T-helper 2 cell treated with Interferon-gamma antibody and Interleukin-4, amounts not matched to agents 100 ng/mL and 5 ng/mL, for 36 hours (primary cell): Measurements from ENCODE around the gene LEUTX. TPM values are rescaled to one million over a fixed set of nuclear protein-coding genes. Genes with fewer than 3 reads are reported as not detected.

Experiments used
- intact Hi-C: fragments of 100-400 bp; cut with micrococcal nuclease; formaldehyde crosslinking; loops from one replicate; pipeline ENCODE4 v1.15.1; 2023
- total RNA-seq: library from RNA; stranded (reverse); gene quantifications from 2 replicates; pipeline ENCODE4 v1.2.3, GENCODE V29; 2022

LEUTX gene
- total RNA-seq, 1 donor from 2014 or later = not detected

GRCh38 chr19:39820696-39821095, 42.0 kb downstream of the LEUTX start:
- intact Hi-C loops = no loop called here

DNA sequence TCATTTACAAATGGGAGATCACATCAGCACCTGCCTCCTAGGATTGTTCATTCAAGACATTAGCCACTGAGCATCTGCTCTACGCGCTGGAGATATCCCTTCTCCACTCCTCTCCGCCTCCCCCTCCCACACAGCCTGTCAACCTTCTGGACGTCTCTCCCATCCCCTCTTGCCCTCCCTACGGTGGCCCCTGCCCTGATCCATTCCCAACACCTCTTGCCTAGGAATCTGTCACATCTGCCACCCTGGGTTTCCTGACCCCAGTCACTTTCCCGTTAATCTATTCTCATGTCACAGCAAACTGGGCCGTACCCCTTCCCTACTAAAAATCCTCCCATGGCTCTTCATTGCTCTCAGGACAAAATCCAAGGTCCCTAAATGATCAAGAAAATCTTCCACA, 45.0 kb downstream of the LEUTX start:
- intact Hi-C loops = loop anchor here (1.0 to 2.0 kb wide), 4 partner anchors 10 to 147 kb away; partner anchors contain the start of genes FBL and PSMC4

- intact Hi-C loops = loop anchor here (1.0 to 2.0 kb wide), 4 partner anchors 9 to 146 kb away; partner anchors contain the start of genes FBL and PSMC4
These were observed 45.8 kb downstream of the LEUTX start for GRCh38 chr19:39824143-39825092.

GRCh38 chr19:39825093-39825463, 46.4 kb downstream of the LEUTX start:
- intact Hi-C loops = loop anchor here (2.0 kb wide), 1 partner anchor 146 kb away; the partner anchor contains the start of gene PSMC4

GRCh38 chr19:39825531-39826076, 47.0 kb downstream of the LEUTX start:
- intact Hi-C loops = loop anchor here (2.0 kb wide), 1 partner anchor 145 kb away; the partner anchor contains the start of gene PSMC4

GRCh38 chr19:39826311-39826945, 47.8 kb downstream of the LEUTX start:
- intact Hi-C loops = no loop called here

GRCh38 chr19:39827216-39827615, 48.6 kb downstream of the LEUTX start:
- intact Hi-C loops = no loop called here

GRCh38 chr19:39828015-39828653, 49.5 kb downstream of the LEUTX start:
- intact Hi-C loops = no loop called here

DNA sequence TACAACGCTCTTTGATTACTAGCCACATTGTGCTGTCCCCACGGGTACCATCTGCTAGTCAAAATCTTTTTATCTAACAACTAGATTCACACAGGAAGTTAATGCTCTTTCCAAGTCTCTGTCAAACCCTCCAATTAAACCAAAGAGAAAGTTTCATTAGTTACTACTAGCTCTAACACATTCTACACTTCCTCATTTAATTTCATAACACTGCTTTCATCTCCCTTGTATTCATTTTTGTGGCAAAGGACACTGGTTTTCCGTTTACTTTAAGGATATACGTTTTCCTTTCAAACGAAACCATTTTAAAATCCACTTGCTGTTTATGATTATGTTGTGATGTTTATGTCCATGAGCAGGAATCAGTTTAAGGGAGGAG, 50.0 kb downstream of the LEUTX start:
- intact Hi-C loops = no loop called here

DNA sequence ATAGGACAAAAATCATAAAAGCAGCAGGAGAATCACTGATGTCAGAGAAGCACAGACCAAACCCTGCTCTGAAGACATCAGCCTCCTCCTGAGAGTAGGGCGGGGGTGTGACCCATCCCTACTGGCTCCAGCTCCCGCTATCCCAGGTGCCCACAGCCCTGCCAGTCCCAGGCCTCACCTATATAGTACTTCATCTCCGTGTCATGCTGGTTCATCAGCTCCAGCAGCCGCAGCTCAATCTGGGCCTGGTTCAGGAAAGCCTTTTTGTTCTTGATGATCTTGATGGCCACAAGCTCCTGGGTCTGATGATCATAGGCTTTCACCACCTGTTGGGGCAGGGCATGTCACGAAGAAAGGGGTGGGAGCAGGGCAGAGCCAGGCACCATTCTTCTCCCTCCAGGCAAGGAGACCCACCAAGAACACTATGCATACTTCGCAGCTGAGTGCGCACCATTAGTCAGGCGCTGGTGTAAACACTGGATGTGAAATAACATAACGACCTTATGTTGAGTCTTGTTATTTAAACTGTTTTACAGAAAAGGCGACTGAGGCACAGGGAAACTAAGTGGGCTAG, 51.1 kb downstream of the LEUTX start:
- intact Hi-C loops = no loop called here

DNA sequence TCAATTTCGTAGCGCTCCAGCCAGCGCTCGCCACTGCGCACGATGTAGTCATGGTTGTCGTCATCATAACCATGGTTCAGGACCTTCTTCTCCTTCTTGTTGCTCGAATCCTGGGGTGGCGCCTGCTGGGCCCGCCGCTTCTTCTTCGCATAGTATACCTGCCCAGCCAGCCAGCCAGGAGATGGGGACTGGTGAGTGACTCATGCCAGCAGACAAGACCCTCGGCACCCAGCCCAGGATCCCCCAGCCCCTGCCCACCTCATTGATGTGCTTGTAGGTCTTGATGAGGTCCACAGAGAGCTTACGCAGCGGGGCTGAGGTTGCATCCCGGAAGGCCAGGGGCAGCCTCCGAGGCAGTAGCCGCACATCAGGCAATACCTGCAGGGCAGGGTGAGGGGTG, 51.8 kb downstream of the LEUTX start:
- intact Hi-C loops = no loop called here

DNA sequence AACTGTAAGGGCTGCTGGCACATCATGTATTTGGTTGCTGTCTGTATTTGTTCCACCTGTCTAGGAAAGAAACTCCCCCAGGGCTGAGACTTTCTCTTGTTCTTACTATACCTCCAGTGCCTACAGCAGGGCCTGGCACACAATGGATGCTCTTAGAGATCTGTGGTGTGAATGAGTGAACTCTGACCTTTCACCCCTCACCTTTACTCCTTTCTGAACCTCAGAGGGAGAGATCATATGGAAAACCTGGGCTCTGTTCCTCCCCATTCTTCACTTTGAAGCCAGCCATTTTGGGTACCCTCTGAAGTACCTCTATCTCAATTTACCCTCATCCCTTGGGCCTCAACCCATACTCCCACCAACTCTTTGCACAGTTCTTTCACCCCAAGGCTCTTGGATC, 52.2 kb downstream of the LEUTX start:
- intact Hi-C loops = no loop called here

DNA sequence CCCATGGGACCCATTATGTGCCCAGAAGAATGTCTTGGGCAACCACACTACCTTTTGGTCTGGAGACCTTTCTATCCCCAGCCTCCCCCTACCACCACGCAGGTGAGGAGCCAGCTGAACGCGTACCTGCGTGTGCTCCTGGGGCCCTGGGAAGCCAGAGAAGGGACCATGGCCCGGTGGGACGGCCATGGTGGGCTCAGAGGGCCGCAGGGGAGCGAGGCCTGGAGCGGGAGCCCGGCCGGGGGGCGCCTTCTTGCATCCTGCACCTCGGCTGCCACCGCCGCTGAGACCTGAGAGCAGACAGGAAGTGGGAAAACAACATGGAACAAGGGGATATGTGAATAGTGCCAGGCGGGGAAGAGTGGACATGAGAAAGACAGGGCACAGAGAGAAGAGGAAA, 53.0 kb downstream of the LEUTX start:
- intact Hi-C loops = no loop called here

DNA sequence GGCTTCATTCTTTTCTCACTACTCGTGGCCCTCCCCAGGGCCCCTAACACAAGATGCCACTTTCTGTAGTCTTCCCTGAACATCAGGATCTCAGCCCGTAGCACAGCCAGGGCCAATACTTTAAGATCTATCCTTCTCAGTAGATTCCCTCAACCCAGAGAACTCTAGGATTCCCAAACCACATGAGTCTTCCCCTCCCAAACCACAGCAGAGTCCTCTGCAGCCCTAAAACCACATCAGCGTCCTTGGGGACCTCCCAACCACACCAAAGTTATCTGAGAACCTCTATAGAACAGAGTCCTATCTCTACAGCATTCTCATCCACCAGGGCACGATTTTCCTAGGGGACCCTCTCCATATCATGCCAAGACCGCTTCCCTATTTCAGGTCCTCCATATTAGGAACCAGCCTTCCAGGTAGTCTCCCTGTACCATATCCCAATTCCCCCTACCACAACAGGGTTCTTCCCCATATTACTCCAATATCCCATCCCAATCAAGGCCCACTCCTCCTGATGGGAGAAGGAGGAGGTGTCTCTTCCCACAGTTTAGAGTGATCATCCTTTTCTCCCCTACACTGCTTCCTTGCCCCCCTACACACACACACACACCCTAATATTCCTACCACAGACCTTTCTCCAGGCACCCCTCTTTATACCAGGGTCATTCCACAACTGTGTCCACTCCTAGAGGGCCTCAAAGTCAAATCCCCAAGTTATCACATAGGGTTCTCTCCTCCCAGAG, 53.9 kb downstream of the LEUTX start:
- intact Hi-C loops = loop anchor here (1.0 kb wide), 1 partner anchor 8 kb away; no protein-coding TSS in a partner anchor

- intact Hi-C loops = loop anchor here (1.0 kb wide), 1 partner anchor 9 kb away; no protein-coding TSS in a partner anchor
These were observed 54.5 kb downstream of the LEUTX start for GRCh38 chr19:39833160-39833463.

GRCh38 chr19:39833464-39834286, 55.0 kb downstream of the LEUTX start, which contains the start of gene DYRK1B:
Gene DYRK1B (minus strand): TSS chr19:39834162. CDS start chr19:39831867, 2,295 bp downstream.
- intact Hi-C loops = loop anchor here (1.0 kb wide), 2 partner anchors 9 to 13 kb away; partner anchors contain the start of gene FBL

GRCh38 chr19:39834287-39834841, 55.7 kb downstream of the LEUTX start:
- intact Hi-C loops = loop anchor here (1.0 kb wide), 1 partner anchor 12 kb away; the partner anchor contains the start of gene FBL
